Endothelial cell of hepatic sinusoid (primary cell): ENCODE results near the gene GGCX.
"Not testable (repeated sequence)": the region's sequence is repeated elsewhere in the genome, so short reads cannot be mapped to it uniquely, and the experiment has no call there.

Experiments
- in situ Hi-C: cut with HindIII; loops from 2 replicates; pipeline ENCODE4 v1.10.0; 2017; ENCODE audit warnings: low sequenced_read_pairs

GGCX gene

DNA sequence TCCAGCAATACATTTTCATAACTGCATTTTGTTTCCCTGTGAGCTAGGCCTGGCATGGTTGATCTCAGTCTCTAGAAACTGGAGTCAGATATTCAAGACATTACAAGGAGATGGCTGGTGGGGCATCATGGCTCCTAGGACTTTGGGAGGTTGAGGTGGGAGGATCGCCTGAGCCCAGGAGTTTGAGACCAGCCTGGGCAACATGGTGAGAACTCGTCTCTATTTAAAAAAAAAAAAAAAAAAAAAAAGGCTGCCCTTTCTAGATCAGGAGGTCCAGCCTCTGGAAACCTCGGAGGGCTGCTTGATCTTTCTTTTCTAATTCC, 15.7 kb upstream of the GGCX start:
- in situ Hi-C loops, result no loop called here

DNA sequence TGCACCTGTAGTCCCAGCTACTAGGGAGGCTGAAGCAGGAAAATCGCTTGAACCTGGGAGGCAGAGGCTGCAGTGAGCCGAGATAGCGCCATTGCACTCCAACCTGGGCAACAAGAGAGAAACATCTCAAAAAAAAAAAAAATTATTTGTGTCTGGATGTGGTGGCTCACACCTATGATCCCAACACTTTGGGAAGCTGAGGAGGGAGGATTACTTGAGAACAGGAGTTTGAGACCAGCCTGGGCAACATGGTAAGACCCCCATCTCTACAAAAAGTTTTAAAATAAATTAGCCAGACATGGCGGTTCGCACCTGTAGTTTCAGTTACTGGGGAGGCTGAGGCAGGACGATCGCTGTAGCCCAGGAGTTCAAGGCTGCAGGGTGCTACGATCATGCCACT, 14.4 kb upstream of the GGCX start:
- in situ Hi-C loops, result no loop called here

DNA sequence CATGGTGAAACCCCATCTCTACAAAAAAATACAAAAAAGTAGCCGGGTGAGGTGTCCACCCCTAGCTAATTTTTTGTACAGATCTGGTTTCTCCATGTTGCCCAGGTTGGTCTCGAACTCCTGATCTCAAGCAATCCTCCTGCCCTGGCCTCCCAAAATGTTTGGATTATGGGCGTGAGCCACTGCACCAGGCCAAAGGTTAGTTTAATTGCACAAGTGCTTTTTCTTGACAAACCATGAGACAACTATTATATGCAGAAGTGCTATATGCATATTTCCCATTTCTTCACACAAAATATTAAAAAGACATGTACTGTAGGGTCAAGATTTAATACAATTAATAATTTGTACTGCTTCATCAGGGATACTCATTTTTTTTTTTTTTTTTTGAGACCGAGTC, 5.0 kb upstream of the GGCX start:
- in situ Hi-C loops, result no loop called here

DNA sequence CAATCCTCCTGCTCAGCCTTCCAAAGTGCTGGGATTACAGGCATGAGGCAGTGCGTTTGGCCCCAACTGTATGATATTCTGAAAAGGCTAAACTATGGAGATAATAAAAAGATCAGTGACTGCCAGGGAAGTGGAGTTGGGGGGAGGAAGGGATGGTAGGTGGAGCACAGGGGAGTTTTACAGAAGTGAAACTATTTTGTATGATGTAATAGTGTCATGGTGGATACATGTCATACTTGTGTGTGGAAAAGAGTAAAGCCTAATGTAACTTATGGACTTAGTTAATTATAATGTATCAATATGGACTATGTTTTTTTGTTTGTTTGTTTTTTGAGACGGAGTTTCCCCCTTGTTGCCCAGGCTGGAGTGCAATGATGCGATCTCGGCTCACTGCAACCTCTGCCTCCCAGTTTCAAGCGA, 2.9 kb upstream of the GGCX start:
- in situ Hi-C loops, result no loop called here

DNA sequence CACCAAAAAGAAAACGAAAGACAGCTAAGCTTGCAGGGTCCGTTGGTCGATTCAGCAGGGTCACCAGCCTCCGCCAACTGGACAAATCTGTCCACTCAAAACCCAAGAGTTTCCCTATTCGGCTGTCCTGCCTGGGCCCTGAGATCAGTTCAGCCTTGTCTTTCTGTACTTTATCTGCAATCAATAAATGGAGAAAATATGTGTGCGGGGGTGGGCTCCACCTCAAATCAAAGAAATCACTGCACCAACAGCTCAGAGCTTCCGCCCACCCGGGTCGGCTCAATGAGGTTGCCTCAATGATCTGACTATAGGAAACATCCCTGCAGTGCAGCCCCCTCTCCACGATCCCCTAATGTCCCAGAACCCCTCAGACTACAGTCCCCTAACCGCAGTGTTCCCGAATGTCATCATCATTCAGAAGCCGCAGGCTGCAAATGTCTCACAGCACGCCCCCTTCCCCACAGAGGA, 447 bp downstream of the GGCX start:
- in situ Hi-C loops, result no loop called here

DNA sequence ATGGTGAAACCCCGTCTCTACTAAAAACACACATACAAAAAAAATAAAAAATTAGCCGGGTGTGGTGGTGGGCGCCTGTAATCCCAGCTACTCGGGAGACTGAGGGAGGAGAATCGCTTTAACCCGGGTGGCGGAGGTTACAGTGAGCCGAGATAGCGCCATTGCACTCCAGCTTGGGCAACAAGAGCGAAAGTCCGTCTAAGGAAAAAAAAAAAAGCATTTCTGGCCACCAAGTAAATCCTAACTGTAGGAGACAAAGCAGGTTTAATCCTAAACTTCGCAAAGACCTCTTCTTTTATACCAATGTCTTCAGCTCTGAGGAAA, 928 bp downstream of the GGCX start:
- in situ Hi-C loops, result not testable (repeated sequence)

DNA sequence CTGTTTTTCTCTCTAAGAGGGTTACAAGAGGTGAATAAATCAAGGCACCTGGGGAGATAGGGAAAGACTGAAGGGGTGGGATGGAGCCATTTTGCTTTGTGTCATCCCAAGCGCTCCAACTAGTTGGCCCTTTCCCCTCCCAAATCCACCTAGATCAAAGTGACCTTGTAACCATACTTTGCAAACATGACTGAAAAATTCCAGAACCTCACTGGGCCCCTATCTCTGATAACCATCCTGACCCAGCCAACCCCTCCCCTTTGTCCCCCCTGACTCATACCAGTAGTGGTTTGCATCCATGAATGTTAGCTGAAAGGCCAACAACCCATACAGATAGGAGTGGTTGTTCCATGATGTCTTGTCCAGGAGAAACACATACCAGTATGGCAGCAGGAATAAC, 3.1 kb downstream of the GGCX start:
- in situ Hi-C loops, result no loop called here

DNA sequence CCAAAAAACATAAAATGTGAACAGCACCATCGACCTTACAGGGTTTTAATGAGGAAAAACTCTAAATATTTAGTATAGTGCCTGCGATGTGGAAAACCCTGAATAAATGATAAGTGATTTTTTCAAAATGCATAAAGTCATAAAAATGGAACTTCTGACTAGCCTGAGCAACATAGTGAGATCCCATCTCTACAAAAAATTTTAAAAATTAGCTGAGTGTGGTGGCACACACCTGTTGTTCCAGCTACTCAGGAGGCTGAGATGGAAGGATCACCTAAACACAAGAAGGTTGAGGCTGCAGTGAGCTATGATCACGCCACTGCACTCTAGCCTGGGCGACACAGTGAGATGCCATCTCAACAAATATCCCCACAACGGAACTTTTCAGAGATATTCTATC, 4.2 kb downstream of the GGCX start:
- in situ Hi-C loops, result no loop called here

DNA sequence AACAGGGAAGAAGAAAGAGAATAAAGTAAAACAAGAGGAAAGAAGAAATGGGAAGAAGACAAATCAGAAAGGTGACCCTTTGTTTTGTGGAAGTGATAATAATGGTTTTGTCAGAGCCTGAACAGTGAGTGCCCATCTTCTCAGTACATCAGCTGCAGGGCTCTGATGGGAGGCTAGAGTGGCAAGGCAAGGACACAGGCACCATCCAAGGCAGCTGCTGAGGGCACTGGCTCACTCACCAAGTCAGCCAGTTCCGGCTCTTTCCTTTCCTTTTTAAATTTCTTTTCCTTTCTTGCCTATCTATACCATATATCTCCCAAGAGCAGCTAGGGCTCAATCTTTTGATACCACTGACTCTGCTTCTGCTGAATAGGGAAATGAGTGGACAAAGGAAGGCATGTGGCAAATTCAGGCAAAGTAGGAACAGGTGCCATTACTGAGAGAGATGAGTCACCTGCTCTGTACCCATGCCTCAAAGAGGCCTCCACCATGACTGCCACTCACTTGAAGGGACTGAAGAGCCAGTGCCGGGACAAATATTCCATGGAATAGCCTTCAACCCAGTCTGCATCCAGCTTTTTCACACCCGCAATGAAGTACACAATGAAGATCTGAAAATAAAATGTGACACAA, 6.2 kb downstream of the GGCX start:
- in situ Hi-C loops, result no loop called here

DNA sequence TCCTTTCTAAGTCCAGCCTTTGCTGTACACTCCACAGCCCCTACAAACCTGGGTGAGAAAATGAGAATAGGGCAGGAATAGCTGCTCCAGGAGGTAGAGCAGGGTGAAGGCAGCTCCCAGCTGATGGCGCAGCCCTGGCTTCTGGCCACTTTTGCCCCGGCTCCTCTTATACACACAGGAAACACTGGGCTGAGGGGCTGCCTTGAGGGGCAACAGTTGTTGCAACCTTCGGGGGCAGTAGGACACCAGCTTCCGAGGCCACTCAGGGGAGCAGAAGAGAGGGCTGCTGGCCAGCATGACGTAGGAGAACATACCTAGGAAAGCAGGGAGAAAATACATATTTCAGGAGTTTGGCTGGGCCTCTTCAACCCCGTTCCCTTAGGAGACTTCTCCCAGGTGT, 8.1 kb downstream of the GGCX start:
- in situ Hi-C loops, result no loop called here

DNA sequence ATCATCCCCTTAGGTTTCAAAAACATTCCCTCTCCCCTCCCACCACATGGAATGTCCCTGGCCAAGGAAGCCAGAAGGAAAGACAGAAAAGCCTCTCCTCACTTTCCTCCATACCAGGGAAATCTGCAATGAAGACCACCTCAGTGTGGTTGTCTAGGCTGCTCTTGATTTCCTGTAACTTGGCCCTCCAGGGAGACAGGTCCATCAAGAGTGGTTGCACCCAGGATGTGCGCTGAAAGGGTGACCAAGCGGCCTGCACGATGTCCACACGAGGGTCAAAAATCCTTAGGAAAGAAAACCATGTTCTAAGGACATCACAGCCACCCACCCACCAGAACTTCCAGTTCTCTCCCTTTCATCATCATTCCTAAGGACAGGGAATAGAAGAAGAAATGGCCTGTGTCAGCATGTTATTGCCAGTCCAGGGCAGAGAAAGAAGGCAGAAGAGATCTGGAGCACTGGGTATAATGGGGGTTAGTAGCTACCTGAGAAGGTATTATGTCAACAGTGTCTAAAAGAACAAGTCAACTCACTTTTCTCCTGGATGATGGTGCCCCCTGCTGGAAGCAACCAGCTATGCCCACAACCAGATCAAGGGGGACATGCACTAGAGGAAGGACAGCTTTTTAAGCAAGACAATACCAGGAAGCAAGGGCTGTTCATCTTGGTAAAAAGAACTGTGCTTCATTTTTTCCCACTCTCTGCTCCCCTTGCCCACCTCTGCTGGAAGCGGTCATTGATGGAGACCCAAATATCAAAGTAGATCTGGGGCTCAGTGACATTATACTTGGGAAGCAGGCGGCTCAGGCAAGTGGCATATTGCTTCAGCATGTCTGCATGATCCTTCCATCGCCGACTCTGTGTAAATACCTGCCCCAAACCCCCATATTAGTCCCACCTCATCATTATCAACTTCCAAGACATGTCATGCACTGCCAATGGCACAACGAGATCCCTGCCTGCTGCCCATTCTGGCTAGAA, 9.3 kb downstream of the GGCX start:
- in situ Hi-C loops, result no loop called here

DNA sequence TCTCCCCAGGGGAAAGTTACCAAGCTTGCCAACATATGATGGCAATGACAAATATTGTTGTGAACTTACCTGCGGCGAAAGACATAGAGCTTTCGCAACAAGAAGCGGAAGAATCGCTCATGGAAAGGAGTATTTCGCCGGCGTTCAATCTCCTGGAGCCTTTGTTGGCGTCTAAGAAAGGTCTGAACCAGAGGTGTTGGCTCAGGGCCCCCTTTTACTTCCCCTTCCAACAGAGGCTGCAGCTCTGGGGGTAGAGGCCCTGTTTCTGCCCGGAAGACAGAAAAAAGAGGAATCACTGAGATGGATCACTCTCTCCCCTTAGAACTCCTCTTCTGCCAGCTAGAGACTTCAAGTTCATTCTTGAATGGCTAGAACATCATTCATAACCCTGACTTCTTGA, 10.8 kb downstream of the GGCX start:
- in situ Hi-C loops, result no loop called here

DNA sequence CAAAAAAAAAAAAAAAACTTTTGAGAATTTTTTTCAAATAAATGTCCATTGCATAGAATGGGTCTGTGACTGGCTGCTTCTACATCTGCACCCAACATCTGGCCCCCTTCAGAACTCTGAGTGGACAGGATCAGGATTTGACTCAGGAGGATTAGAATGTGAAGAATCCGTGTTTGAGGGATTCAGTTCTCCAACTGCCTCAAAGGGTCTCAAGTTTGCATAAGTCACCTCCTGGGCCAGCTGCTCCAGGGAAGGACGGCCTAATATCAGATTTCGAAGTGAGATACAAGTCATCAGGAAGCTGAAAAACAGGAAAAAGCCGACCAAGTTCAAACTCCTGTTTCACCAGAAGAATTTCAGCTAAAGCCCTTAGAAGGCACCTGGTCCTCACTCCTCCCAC, 11.5 kb downstream of the GGCX start:
- in situ Hi-C loops, result no loop called here

DNA sequence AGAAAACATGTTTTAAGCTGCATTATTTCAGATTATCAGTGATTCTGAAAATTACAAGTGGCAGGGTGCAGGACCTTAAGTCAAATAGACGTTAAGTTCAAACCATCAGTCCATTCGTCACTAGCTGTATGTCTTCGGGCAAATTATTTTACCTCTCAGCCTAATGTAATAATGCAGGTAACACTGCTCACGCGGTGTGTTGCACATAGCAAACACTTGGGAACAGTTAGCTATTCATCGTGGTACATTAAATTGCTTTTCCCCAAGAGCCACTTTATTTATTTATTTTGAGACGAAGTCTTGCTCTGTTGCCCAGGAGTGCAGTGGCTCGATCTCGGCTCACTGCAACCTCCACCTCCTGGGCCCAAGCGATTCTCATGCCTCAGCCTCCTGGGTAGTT, 12.2 kb downstream of the GGCX start:
- in situ Hi-C loops, result no loop called here

DNA sequence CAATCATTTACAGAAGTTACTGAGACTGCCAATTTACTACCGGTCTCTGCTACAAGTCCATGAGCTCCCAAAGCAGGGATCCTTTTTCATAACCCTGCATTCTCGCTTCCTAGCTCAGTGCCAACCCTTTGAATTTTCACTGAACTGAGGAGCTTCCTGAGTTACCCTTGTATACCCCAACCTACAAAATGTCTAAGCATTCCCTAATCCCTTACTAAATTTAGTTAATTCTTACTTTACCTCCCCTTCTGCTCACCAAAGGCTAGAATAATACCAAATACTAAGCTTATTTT, 12.7 kb downstream of the GGCX start:
- in situ Hi-C loops, result no loop called here

DNA sequence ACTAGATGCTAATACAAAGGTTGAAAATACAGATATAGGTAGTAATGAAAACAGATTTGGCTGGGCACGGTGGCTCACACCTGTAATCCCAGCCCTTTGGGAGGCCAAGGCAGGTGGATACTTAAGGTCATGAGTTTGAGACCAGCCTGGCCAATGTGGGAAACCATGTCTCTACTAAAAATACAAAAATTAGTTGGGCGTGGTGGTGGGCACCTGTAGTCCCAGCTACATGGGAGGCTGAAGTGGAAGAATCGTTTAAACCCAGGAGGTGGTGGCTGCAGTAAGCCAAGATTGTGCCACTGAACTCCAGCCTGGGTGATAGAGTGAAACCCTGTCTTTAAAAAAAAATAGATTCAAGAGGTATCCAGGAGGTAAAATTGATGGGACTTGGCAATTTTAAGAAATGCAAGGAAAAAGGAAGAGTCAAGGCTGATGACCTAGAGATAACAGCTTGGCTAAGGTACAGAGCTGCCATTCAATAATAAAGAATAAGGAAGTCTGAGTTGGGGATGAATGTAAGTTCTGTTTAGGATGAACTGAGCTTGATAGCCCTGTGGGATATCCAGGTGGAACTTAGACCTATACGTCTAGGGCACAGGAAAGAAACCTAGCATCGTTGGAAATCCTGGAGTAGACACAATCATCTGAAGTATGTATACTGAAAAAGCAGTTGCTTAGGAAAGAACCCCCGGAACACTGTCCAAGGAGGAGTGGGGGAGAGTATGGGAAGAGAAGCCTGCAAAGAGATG, 13.3 kb downstream of the GGCX start:
- in situ Hi-C loops, result no loop called here

DNA sequence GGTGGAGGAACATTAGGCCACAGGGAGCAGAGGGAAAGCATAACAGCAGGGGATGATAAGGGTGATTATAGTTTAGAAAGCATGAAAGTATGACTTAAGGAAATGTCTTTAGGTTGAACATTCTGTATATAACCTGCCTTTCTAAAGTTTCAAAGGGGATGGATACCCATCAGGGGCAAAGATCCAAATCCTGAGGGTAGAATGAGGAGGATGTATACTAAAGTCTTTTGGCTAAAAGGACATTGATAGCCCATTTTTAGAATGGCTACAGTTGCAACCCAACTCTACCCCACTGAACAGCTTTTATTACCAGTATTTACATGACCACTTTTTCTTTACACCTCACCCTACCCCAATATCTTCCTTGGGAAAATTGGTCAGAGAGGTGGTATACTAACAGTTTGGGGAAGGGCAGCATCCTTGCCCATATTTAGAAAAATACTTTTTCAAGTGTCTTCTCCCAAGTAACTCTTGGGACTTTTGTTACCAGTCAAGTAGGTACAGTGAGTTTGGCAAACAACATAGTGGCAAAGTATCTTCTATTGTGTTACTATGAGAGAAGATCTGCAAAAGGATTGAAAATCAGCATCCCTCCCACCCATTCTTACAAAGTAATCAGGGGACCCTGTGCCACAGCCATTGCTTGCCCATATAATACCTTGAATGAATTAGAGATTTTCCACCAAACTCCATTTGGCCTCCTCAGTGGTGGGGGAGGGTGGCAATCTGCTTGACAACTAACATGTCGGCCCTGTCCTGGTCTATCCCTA, 14.0 kb downstream of the GGCX start:
- in situ Hi-C loops, result no loop called here

DNA sequence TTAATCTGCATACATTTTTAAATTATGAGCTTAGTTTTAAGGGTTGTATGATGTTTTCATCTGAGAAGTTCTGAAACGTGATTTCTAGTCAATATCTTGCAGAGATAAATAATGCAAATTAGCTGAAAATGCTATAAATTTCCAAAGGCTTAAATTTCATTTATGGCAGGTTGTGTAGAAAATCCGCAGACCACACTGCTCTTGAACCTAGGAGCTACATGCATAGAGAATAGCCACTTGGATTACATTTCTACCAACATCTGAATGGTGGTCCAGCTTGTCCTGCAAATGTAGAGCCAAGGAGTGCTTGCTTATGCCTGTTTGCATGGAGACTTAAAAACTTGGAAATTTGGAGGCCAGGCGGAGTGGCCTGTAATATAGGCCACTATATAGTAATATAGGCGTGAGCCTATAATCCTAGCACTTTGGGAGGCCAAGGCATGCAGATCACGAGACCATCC, 15.5 kb downstream of the GGCX start:
- in situ Hi-C loops, result no loop called here

DNA sequence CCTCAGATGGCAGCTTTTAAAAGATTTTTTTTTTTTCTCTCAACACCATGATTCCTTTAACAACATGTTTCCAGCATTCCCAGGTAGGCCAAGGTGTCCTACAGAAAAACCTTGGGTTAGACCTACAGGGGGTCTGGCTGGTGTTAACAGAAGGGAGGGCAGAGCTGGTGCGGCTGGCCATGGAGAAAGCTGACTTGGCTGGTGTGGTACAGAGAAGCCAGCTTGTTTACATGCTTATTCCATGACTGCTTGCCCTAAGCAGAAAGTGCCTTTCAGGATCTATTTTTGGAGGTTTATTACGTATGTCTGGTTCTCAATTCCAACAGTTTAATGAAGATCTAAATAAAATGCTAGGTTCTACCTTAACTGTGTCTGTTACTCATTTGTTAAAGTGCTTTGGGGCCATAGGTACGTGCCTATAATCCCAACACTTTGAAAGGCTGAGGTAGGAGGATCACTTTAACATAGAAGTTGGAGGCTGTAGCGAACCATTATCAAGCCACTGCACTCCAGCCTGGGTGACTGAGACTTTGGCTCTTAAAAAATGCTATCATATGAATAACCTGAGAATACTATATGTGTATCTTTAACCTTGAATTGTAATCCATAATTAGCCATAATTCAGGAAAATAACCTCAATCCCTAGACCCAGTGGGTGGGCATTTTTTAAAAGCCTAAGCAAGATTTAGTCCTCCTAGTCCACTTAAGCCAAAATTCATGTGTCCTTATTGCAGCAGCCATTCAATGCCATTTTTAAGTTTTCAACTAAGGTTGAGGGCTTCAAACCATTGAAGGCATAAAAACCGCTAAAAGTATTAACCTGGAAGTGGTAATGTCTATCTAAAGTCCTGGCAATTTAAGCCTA, 16.1 kb downstream of the GGCX start:
- in situ Hi-C loops, result not testable (repeated sequence)

DNA sequence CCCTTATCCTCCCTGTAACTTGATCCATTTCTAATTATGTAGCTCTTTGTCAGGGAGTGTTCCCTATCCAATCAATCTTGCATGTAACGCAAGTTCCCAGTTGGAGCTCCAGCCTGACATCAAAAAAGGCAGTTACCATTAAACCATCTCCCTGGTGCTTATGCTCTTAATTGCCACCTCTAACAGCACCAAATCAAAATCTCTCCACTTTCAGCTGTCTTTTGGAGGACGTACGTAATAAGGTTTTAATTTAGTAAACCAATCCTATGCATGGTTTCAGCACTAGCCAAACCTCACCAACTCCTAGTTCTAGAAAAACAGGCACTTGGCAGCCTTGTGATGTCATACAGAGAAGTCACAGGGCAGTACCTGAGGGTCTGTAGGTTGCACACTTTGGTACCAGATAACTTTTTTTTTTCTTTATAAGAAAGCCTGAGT, 17.0 kb downstream of the GGCX start:
- in situ Hi-C loops, result not testable (repeated sequence)
